RPMI8226 (cell line): ENCODE measurements around the gene PRKACB.

Experiments
- DNase-seq: peaks from one replicate; pipeline ENCODE4 v3.0.0-alpha.2; 2015

Gene PRKACB

DNA sequence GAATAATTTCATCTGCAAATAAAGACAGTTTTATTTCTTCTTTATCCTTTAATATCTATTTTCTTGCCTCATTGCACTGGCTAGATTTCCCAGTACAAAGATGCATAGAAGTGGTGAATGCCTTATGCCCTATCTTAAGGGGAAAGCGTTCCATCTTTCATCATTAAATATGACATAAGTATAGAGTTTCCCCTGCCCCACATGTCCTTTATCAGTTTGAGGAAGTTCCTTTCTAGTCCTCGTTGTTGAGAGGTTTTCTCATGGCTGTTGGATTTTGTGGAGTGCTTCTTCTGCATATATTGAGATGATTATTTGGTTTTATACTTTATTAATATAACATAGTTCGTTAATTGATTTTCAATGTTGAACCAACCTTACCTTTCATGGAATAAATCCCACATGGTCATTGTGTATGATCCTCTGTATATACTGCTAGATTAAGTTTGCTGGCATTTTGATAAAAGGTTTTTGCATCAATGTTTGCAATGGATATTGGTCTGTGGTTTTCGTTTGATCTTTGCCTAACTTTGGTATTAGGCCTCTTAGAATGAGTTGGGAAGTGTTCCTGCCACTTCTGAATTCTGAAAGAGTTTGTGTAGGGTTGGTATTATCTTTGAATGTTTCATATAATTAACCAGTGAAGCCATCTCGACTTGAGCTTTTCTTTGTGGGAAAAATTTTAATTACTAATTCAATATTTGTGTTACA, 15.6 kb downstream of the PRKACB start:
- no peak for DNase-seq

DNA sequence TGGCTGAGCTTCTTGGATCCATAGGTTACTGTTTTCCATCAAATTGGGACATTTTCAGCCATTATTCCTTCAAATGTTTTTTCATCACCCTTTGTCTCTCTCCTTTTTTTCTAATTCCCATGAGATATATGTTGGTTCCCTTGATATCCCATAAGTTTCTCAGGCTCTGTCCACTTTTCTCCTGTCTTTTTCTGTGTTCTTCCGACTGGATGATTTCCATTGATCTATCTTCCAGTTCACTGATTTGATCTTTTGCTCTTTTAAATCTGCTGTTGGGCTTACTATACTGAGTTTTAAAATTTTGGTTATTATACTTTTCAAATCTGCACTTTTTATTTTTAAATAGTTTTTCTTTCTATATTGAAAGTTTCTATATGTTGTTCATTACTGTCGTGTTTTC, 18.2 kb downstream of the PRKACB start:
- no peak for DNase-seq

DNA sequence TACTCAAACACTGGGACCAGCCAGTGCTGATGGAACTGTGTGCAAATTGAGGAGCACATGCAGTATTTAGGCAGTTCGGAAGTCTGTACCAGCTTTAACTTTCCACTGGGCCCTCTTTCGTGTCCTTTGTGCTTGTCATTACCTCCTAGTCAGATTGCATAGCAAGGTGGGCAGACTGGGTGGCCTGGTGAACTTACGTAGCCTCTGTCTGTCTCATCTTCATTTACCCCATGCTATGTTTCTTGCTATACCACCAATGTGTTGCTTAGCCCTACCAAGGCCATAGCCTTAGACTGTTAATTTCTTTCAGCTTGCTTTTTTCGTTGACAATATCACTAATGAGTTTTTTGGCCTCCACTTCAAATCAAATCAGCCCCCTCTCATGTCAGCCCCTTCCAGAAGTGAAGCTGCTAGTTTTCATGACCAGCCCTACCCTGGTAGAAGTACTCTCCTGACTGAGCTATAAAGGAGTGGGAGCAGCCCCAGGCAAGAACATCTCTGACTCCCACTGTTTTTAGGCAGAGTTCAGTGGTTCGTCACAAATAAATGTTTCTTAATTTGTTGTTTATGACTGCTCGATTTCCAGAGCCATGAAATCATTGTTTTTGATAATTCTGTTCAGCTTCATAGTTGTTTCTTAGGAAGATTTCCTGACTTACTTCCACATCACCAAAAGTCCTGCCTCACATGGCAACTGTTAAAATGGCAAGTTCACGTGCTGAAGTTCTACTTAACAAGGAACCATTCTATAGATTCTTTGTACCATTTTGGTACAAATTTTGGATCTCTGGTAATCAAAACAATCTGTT, 19.3 kb downstream of the PRKACB start:
- DNase-seq = no peak

DNA sequence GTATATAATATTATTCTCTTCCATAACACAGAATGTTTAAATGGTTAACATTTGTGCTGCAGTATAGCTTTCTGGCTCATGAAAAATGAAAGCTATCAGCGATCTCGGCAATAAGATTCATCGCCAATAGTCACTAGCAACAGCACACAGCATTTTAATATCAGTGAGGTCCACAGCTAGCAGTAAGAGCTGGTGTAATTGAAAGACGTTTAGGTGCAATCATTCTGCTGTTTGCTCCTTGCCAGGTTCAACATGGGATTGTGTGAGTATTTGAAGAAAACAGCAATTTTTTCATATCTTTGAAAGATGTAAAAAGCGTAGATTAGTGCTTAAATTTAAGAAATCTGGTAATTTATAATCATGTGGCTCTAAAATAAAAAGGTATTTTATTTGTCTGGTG, 20.1 kb downstream of the PRKACB start:
- DNase-seq = no peak

DNA sequence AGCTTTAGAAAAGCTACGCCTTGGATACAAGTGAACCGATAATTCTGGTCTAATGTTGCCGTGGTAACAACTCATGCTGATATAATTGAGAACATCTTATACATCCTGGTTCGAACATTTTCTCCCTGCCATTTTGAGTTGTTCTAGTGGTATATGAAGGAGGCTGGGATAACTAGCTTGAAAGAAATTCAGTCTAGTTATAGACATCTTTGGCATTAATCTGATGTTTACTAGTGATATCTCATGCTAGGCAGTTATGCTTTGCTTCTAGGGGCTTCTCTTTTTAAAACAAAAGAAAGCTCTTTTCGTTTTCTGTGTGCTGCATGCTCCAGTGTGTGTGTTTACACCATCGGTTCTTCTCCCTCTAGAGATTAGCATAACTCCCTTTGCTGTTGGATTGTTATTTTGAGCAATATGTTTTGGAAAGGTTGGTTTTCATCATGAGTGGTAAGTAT, 20.5 kb downstream of the PRKACB start:
- no peak for DNase-seq

DNA sequence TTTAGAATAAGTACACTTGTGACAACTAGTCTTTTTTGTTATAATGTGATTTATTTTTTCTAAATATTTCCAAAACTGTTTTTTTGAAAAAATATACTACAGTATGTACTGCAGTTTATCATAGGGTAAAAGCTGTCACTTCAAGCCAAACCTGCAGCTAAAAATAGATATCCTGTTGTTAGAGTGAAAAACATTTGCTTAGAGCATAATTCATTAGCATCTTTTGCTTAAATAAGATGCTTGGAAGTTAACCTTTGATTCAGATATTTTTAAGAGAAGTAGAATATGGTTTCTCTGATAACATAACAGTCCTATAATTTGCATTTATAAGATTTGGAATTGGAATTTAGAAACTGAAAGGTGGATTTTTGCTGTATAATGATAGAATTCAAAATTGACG, 21.5 kb downstream of the PRKACB start:
- no peak for DNase-seq

DNA sequence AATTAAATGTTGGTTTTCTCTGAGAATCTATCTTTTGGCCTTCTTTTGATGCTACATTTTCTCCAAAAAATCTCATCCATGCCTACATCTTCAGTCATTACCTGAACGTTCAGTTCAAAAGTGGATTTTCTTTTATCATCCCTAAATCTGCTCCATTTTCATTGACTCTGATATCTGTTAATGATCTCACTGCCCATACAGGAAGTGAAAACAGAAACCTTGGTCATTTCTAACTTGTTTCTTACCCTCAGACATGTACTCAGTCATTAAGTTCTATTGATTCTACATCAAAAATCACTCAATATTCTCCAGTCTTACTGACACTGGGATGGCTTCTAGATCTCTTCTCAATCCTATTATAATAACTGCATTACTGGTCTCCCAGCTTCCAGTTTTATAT, 22.7 kb downstream of the PRKACB start:
- no peak for DNase-seq

DNA sequence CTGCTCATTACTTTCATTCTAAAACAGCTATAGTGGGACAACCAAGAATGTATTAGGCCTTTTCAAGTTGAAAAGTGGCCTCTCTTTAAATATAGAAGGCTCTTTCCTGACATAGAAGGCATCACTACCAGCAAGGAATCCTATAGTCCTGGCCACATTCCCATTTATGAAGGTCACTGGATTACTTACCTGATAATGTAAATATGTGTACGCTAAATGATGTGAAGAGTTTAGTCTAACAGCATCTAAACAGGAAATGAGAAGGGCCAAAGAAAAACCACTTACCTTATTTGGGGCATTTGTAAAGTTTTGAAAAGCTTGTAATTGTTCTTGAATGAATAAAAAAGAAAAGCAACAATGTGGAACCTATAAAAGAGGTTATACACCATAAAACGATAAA, 24.7 kb downstream of the PRKACB start:
- no peak for DNase-seq

DNA sequence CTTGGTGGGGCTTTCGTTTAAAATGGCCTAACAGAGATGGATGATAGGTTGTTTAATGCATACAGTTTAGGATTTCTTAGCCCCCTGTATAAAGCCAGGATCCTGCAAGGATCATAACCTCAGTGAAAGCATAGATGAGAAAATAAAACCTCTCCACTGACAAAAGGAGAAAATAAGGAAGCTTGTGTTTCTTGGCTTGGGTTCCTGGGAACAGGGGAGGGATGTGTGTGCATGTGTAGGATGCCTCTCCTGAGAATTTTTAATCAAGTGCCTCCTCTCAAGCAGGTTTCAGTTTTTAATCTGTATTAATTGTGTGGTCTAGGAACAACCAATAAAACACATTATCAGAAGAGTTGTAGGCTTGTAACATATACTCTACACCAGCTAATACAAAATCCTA, 26.1 kb downstream of the PRKACB start:
- DNase-seq = no peak

DNA sequence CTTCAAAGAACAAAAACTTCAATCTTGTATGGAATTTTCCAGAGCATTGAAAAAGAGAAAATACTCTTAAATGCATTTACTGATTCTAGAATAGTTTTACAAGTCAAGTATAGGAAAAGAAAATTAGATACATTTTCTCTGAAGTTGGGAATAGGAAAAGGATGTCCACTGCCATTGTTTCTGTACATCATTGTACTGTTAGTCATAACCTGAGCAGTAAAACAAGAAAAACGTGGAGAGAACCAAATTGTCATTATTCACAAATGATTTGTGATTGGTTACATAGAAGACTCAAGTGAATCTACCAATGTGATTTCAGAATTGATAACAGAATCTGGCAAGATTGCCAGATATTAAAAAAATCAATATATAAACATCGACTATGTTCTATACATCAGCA, 27.4 kb downstream of the PRKACB start:
- no peak for DNase-seq

DNA sequence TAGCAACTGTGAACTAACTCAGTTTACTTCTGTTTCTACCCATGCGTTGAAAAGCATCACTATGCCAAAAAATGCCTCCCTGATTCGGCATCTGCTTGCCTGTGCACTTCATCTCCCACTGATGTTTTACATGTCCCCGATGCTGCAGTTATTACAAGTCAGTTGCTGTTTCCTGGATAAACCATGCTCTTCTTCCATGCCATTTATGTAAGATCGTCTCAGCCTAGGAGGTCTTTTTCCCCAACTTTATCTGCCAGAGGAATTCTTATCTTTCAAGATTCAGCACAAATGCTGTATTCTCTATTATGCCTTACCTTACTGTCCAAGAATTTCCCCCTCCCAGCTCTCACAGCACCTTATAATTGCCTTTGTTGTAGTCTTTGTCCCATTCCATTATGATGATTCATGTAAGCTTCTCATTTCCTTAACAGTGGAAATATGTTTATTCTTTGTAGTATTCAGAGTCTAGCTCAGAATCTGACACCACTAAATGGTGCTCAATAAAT, 30.0 kb downstream of the PRKACB start:
- no peak for DNase-seq

DNA sequence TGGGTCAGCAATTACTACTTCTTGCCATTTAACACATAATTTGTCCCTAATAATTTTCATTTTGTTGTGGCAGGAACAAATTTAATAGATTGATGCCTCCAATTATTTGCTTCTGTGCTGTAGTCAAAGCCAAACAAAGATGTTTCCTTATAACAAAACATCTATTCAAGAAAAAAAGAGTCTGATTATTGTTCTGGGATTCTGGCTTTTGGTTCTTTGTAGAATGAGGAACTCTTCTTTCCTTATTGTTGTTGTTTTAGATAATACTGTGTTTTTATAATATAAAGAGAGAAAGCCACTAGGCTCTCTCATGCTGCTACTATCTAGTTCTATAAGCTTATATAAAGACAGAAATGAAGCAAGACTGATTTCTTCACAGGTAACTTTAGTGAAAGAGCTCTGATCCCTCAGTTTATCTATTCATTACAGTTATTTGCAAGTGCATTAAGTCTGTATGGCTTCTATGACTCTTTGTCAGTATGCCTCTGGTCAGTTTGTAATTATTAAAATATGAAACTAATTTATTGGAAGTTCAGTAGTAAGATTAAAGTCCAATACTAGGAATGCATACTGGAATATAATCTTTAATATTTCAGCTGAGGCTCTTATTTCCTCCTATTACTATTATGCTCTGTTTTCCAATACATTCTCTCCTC, 37.4 kb downstream of the PRKACB start:
- no peak for DNase-seq

DNA sequence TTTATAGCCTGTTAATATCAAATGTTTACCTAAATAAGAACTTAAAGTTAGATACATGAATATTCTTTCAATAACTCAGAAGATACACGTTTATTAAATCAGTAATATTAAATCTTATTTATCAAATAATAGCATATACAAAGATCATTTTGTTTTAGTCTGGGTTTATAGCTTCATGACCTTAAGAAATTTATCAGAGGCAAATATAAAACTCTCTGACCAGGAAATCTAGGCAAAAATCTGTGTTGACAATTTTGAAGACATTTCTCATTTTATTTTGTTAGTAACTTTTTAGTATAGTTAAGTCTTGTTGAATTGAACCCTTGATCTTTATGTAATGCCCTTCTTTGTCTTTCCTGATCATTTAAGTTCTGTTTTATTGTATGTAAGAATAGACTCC, 46.4 kb downstream of the PRKACB start:
- DNase-seq = no peak

DNA sequence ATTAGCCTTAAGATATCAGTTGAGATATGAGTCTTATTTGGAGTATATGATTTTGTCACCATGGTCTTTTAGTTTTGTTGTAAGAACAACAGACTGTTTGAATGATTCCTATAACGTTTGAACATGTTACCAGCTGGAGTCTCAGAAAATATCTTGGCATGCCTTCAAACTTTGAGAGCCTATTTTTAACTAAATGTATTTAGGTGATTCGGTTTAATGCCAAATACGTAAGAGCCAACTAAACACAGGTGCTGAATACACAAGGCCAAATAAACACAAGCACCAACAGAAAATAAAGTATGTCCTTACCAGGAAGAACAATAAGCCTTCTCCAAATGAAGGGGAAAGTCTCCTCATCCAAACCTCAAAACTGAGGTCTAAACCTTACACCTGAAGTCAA, 48.6 kb downstream of the PRKACB start:
- DNase-seq = no peak

DNA sequence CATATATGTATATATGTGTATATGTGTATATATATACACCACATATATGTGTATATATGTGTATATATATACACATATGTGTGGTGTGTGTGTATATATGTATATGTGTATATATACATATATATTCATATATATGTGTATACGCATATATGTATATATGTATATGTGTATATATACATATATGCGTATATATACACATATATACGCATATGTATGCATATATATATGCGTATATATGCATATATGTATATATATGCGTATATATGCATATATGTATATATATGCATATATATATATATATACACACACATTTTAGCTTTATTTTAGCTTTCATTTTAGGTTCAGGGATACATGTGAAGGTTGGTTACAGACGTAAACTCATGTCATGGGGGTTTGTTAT, 54.8 kb downstream of the PRKACB start:
- DNase-seq = no peak

DNA sequence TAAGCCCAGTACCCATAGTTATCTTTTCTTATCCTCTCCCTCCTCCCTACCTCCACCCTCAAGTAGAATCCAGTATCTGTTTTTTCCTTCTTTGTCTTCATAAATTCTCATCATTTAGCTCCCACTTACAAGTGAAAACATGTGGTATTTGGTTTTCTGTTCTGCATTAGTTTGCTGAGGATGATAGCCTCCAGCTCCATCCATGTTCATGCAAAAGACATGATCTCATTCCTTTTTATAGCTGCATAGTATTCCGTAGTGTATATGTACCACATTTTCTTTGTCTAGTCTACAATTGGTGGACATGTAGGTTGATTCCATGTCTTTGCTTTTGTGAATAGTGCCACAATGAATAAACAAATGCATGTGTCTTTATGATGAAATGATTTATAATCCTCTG, 55.2 kb downstream of the PRKACB start:
- DNase-seq = no peak

DNA sequence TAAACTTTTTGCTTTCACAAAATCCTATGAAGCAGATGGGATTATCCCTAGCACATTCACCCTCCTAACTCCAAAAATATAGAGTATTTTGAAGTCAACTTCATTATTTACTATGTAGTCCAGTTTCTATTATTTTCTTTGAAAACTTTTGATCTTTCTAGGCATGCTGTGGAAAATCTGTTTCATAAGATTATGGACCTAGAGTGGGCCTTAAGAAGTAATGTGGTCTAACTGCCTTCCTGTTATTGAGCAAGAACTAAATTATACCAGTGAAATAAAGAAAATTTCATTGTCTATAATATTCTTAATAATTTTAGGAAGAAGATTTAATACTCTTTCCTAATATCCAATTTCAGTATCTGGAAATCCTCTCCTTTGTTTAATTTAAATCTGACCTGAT, 58.1 kb downstream of the PRKACB start:
- DNase-seq = no peak

DNA sequence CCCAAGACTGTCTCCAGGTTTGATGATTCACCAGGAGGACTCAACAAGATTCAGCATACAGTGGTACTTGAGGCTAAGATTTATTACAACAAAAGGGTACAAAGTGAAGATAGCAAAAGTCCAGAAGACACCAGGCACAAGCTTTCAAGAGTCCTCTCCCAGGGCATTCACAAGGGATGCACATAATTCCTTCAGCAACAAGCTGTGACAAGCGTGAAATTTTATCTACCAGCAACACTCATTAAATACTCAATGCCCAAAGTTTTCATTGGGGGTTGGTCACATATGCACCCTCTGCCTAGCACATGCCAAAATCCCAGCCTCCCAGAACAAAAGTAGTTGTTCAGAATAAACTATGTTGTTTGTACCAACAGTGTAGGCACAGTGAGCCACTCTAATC, 62.3 kb downstream of the PRKACB start:
- DNase-seq = no peak

DNA sequence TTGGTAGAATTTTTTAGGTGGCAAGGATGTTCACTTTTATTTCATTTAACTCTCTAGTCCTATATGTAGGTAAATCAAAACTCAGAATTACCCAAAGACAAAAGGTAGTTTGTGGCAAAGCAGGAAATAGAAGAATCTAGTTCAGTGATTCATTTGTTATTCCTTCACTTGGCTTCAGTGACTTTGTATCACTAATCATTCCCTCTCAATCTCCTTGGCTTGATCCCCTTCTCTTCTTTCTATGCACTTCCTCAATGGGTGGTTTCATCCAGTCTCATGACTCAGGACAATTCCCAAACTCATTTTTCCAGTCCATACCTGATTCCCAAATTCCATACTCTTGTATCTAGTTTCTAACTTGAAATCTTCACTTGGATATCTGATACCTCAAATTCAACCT, 64.9 kb downstream of the PRKACB start:
- no peak for DNase-seq

DNA sequence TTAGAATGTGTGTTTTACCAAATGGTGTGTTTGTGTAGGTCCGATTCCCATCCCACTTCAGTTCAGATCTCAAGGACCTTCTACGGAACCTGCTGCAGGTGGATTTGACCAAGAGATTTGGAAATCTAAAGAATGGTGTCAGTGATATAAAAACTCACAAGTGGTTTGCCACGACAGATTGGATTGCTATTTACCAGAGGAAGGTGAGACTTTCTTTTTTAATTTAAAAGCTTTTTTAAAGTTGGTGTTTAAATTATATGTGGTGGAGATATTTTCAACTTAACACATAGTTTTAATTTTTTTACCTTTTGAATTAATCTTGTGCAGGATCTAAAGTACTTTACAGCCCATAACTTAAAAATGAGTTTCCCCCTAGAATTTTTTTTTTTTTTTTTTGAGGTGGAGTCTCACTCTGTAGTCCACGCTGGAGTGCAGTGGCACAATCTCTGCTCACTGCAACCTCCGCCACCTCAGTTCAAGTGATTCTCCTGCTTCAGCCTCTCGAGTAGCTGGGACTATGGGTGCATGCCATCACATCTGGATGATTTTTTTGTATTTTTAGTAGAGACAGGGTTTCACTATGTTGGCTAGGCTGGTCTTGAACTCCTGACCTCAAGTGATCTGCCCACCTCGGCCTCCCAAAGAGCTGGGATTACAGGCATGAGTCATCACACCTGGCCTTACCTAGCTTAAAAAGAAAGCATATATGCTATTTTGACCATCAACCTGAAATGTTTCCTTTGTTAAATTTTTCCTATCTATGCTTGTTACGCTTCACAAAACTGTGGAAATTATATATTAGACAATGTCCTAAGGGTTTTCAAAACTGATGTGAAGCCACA, 70.3 kb downstream of the PRKACB start:
- DNase-seq = no peak

DNA sequence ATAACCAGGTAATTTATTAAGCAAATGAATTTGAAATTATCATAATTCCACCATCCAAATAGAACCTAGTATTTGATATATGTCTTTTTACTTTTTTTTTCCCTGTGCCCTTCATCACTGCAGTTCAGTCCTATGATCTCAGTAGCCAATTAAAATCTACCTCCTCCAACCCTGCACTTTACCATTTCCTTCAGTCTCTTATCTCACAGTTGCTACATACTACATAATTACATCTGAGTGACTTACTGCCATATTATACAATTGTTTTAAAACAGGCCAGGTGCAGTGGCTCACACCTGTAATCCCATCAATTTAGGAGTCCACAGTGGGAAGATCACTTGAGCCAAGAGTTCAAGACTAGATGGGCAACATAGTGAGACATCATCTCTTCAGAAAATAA, 73.2 kb downstream of the PRKACB start:
- no peak for DNase-seq

DNA sequence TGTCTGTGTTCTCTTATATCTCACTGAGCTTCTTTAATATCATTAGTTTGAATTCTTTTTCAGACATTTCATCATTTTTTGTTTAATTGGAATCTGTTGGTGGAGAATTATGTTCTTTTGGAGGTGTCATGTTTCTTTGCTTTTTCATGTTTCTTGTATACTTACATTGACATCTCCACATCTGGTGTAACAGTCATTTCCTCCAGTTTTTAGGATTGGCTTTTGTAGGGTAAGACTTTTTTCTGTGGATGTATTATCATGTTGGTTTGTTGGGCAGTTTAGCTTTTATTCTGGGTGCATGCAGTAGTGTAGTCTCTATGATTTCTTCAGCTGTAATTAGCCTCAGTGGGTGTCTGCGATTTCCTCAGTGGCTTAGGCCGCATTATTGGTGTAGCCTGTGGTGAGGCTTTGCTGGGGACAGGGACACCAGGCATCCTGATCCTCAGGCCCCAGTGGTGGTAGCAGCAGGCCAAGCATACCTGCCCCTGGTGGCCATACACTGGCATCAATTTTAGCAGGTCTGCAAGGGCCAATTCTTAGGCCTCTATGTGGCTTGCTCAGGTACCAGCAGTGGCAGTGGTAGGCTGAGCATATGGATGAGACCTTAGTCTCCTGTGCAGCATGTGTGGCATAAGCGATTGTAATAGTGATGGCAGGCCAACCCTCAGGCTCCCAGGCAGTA, 79.8 kb downstream of the PRKACB start:
- no peak for DNase-seq
